IgD-negative memory B cell (primary cell): Measurements from ENCODE around the gene NR2F1. TPM values are rescaled to one million over a fixed set of nuclear protein-coding genes. Genes with fewer than 3 reads are reported as not detected.

Source experiments
- H3K27ac Mint-ChIP-seq, 3 donors: one replicate each; pipeline ENCODE4 v1.8.0; 2020 to 2022; ENCODE audit warnings: mild to moderate bottlenecking in 3 of 3, mixed read lengths in 3 of 3, moderate library complexity in 1 of 3
- H3K27me3 Mint-ChIP-seq: one replicate; pipeline ENCODE4 v1.8.0; 2021; ENCODE audit warnings: mixed read lengths
- H3K36me3 Mint-ChIP-seq: one replicate; pipeline ENCODE4 v1.8.0; 2020; ENCODE audit warnings: mild to moderate bottlenecking, mixed read lengths
- H3K4me1 Mint-ChIP-seq, 3 donors: one replicate each; pipeline ENCODE4 v1.8.0; 2020 to 2022; ENCODE audit warnings: mixed read lengths in 3 of 3, mild to moderate bottlenecking in 1 of 3
- H3K4me3 Mint-ChIP-seq, 4 donors: one replicate each; pipeline ENCODE4 v1.8.0; 2020 to 2022; ENCODE audit warnings: mild to moderate bottlenecking in 4 of 4, mixed read lengths in 4 of 4, moderate library complexity in 3 of 4
- H3K9me3 Mint-ChIP-seq, 3 donors: one replicate each; pipeline ENCODE4 v1.8.0; 2020 to 2021; ENCODE audit warnings: mixed read lengths in 3 of 3, mild to moderate bottlenecking in 1 of 3
- polyA plus RNA-seq: library from polyadenylated mRNA; unstranded; fragments of 300-500 nt; fragmentation: Illumina TruSeq; gene quantifications from one replicate; pipeline ENCODE4 v1.2.3, GENCODE V29; 2021

Gene NR2F1
- polyA plus RNA-seq, 1 donor from 2014 or later: not detected

DNA sequence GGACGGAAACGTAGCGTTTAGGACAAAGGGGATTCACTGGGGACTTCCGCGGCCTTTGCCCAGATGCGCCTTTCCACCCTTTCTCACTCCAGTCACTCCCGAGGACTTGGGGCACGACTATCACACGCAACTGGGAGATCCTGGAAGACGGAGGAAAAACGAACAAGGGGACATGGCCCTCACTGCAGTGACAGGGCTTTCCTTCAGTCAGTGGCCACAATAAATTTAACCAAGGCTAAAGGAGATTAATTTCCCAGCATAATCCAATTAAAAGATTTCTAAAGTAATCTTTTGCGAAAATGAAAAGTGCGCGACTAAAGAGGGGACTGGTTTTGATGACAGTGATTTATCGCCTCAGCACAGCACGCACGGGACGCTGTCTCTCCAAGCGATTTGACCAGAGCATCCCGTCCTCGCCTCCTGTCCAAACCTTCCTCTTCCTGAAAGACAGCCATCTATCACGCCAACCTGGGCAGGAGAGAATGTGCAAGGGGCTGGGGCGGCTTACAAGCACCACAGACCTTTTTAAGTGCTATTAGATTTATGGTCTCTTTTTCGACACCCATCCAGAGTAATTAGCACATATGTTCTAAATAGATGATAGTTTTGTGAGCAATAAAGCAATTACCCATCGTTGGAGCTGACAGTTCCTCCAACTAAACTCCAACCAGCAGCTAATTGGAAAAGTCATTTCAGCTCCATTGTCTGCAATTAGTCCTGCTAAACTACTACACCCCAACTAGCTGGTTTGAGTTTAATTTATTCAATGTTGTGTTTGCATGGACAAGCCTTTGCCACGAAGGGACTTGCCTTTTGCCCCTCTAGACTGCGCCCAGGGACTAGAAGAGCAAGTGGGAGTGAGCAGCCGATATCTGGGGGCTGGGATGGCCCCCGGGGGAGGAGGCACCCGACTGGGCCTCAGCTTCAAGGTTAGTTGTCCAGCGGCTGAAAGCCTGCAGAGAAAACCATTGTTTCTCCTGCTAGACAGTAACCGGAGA, 9.4 kb upstream of the NR2F1 start:
- peaks cover 0 to 11% (median 0%) of the 10 kb centered on the region in 3 donors for H3K9me3 Mint-ChIP-seq
- peaks cover 85% of the 10 kb centered on the region for H3K27me3 Mint-ChIP-seq
- peaks cover 9 to 18% (median 14%) of the 10 kb centered on the region in 3 donors for H3K4me1 Mint-ChIP-seq
- peak overlapping the region in 3 of 4 donors; percentile 42 to 85 (median 52) for H3K4me3 Mint-ChIP-seq
- peak overlapping the region; percentile 66 to 95 (median 87) for H3K27ac Mint-ChIP-seq
- H3K36me3 Mint-ChIP-seq: peaks cover 2% of the 10 kb centered on the region

GRCh38 chr5:93574491-93575305, 8.3 kb upstream of the NR2F1 start:
- Mint-ChIP-seq H3K27ac (peak overlapping the region in 2 of 3 donors; percentile 18 to 66), H3K9me3 (peaks cover 0 to 9% (median 0%) of the 10 kb centered on the region in 3 donors), H3K4me1 (peaks cover 7 to 18% (median 17%) of the 10 kb centered on the region in 3 donors), H3K36me3 (peaks cover 2% of the 10 kb centered on the region), H3K27me3 (peaks cover 82% of the 10 kb centered on the region), H3K4me3 (peak overlapping the region in 2 of 4 donors; percentile 42 to 45)

DNA sequence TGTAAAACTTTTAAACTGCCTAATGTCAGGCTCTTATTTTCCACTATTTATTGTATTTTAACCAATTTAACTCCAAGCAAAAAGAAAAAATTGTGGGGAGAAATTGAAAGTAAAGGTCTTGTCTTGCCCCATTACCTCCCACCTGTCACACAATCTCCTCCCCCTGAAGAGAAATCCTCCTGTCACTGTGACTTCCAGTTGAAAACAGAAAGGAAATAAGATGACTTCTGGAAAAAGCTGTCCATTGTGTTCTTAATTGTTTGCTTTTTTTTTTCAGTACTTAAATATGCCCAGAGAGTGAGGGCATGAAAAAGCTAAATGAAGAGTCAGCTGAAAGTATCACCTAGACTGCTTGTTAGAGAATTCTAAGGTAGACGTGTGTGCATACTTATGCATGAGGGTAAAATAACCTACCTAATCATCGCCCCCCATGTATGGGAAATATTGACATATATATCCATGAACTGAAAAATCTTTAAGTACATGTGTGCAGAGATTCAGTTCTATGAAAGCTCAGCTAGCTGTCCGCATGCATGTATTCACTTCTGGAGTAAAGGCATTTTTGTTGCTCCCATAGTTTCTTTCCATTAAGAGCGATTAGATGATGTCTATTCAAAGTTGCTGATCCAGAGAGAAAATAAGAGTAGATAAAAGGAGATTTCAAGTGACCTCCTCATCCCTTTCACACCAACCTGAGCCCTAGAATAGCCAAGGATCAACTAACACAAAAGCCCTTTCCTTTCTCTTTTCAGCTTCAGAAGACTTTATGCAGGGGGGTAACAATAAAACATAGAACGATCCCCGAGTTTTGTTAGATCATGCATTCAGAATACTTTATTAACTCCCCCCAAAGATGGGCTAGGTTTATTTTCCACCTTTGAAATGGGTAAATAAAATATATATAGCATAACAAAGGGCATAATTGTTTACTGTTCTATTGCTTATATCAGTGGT, 7.3 kb upstream of the NR2F1 start:
- peaks cover 0 to 9% (median 0%) of the 10 kb centered on the region in 3 donors for H3K9me3 Mint-ChIP-seq
- H3K36me3 Mint-ChIP-seq: peaks cover 2% of the 10 kb centered on the region
- H3K27me3 Mint-ChIP-seq: peaks cover 84% of the 10 kb centered on the region
- peak overlapping the region in 1 of 4 donors; percentile 52 for H3K4me3 Mint-ChIP-seq
- H3K27ac Mint-ChIP-seq: peak overlapping the region in 1 of 3 donors; percentile 66
- H3K4me1 Mint-ChIP-seq: peaks cover 5 to 23% (median 20%) of the 10 kb centered on the region in 3 donors

- peaks cover 2% of the 10 kb centered on the region for H3K36me3 Mint-ChIP-seq
- peaks cover 7 to 24% (median 20%) of the 10 kb centered on the region in 3 donors for H3K4me1 Mint-ChIP-seq
- peaks cover 75% of the 10 kb centered on the region for H3K27me3 Mint-ChIP-seq
- peak overlapping the region in 1 of 4 donors; percentile 54 for H3K4me3 Mint-ChIP-seq
- H3K27ac Mint-ChIP-seq: peak overlapping the region in 2 of 3 donors; percentile 54 to 66
- H3K9me3 Mint-ChIP-seq: peaks cover 0 to 8% (median 0%) of the 10 kb centered on the region in 3 donors
Measured at GRCh38 chr5:93576994-93577853, 5.8 kb upstream of the NR2F1 start.

- Mint-ChIP-seq H3K4me3 (peak overlapping the region; percentile 24 to 54 (median 38)), H3K27ac (peak overlapping the region in 2 of 3 donors; percentile 33 to 80), H3K36me3 (peaks cover 2% of the 10 kb centered on the region), H3K4me1 (peaks cover 6 to 24% (median 20%) of the 10 kb centered on the region in 3 donors), H3K9me3 (peaks cover 0 to 8% (median 0%) of the 10 kb centered on the region in 3 donors), H3K27me3 (peaks cover 67% of the 10 kb centered on the region)
Measured at GRCh38 chr5:93577854-93578812, 4.9 kb upstream of the NR2F1 start.

DNA sequence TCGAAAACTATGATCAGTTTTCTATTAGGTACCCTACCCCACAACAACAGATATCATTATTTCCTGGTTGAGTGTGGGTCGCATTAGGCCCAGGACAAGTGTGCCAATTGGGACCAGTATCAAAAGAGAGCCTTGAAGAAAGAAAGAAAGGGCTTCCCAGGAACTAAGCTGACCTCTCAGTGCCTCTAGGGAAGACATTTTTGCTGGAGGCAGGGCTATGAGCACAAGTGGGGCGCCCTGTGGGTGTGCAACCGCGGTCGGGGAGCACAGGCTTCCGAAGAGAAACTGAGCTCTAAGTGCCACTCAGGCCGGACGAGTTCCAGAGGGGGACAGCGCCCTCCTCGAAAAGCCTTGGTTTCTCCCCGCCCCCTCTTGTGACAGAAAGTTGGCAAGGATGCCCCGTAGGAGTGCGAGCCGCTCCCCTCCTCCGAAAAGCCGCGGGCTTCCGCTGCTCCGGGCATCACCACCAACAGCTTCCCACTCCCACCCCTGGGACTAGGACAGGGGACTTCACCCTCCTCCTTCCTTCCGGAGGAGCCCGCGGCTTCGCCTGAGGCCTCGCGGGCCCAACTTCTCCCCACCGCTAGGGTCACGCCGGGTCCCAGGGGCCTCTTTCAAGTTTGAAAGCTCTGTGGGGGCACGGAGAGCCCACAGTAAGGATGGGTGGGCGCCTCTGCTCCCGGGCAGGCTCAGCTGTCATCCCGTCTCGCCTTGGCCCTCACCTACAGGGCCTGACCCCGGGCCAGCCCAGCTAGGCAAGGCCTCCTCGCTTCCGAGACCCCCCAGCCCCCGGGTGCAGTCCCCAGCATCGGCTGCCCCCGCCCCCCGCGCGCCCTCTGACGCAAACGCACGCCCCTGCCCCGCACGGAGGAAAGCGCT, 4.0 kb upstream of the NR2F1 start:
- peaks cover 9 to 29% (median 24%) of the 10 kb centered on the region in 3 donors for H3K4me1 Mint-ChIP-seq
- H3K4me3 Mint-ChIP-seq: peak overlapping the region in 3 of 4 donors; percentile 14 to 51 (median 30)
- peaks cover 63% of the 10 kb centered on the region for H3K27me3 Mint-ChIP-seq
- peaks cover 2% of the 10 kb centered on the region for H3K36me3 Mint-ChIP-seq
- peak overlapping the region; percentile 33 to 80 (median 59) for H3K27ac Mint-ChIP-seq
- peaks cover 0 to 8% (median 0%) of the 10 kb centered on the region in 3 donors for H3K9me3 Mint-ChIP-seq

GRCh38 chr5:93579692-93580062, 3.3 kb upstream of the NR2F1 start:
- H3K27ac Mint-ChIP-seq: no peak overlapping the region
- H3K27me3 Mint-ChIP-seq: peaks cover 58% of the 10 kb centered on the region
- peaks cover 0 to 6% (median 0%) of the 10 kb centered on the region in 3 donors for H3K9me3 Mint-ChIP-seq
- H3K4me1 Mint-ChIP-seq: peaks cover 9 to 29% (median 24%) of the 10 kb centered on the region in 3 donors
- peaks cover 2% of the 10 kb centered on the region for H3K36me3 Mint-ChIP-seq
- peak overlapping the region in 2 of 4 donors; percentile 39 to 86 for H3K4me3 Mint-ChIP-seq

DNA sequence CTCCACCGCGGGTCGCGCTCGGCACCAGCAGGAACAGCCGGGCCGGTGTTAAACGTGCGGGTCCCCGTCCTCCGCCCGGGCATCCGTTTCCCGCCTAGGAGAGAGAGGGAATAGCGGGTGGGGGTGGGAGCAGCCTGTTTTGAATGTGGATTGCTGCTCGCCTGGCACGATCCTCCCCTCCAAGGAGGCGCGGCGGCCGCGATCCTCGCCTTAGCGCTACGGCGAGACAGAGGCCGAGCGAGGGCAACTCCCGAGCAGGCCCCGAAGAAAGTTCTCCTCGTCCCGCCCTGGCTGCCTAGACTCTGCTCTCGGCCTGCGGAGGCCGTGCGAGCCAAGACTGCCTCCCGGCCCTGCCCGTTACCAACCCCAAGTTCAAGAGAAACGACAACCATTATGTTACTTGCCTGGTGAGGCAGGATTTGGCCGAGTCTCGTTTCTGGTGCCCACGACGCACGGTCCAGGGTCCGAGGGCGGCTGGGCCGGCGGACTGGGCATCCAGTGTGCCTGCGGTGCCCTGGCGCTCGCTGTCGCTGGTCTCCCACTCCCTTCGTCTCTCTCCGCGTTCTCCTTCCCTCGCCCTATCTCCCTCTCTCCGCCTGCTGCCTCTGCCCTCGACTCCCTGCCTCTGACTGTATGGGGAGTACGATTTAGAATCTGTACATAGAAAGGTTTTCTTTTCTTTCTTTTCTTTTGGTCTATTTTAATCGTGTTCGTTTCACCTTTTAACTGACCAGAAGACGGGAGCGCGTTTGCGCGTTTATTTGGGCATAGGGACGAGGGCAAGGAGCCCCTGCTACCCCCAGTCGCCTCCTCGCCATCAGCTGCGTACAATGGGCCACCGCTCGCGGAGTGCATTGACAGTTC, 2.7 kb upstream of the NR2F1 start:
- Mint-ChIP-seq H3K27me3 (peaks cover 55% of the 10 kb centered on the region), H3K9me3 (peaks cover 0 to 5% (median 0%) of the 10 kb centered on the region in 3 donors), H3K4me3 (peak overlapping the region; percentile 76 to 88 (median 84)), H3K27ac (peak overlapping the region in 2 of 3 donors; percentile 76 to 83), H3K4me1 (peaks cover 9 to 27% (median 24%) of the 10 kb centered on the region in 3 donors), H3K36me3 (peaks cover 2% of the 10 kb centered on the region)

DNA sequence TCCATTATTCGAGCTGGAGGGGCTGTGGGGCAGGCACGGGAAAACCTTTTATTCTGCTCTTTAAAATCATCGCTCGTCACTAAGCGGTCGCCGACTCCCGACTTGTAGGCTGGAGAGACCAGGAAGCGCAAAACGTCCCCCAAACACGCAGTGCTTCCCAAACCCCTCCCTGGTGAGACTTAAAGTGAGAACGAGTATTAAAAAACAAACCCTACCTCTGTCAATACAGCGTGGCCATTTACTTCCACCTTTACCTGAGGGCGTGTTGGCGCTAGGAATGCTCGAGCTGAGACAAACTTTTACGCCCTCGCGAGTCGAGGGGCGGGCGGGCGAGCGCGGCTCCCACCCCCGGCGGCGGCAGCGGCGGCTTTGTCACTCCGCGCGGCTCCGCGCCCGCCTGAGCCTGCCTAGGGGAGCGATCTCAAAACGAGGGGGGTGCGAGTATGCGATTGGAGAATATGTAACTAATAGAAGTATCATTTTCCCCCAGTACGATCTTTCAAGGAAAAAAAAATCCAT, 2.0 kb upstream of the NR2F1 start, which contains the start of gene NR2F1-AS1:
Gene NR2F1-AS1, minus strand, starts transcription at position 293 of the 519 bp plus-strand sequence.
- peaks cover 2% of the 10 kb centered on the region for H3K36me3 Mint-ChIP-seq
- H3K9me3 Mint-ChIP-seq: peaks cover 0 to 8% (median 0%) of the 10 kb centered on the region in 3 donors
- H3K4me3 Mint-ChIP-seq: peak within 1 kb of the TSS; percentile 76 to 88 (median 84)
- H3K27ac Mint-ChIP-seq: peak within 1 kb of the TSS in 2 of 3 donors; percentile 76 to 83
- peaks cover 54% of the 10 kb centered on the region for H3K27me3 Mint-ChIP-seq
- H3K4me1 Mint-ChIP-seq: peaks cover 11 to 26% (median 24%) of the 10 kb centered on the region in 3 donors

DNA sequence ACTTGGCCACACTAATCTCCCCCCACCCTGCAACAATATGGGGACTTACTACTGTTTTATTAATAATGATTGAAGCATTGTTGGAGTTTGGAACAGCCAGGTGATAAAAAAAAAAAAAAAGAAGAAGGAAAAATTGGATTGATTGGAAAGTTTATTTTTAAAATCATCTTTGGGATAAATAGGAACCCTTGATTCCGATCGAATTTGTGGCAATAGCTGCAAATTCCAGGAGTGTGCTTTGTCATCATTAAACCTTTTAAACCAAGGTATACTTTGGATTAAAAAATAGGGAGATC, 907 bp upstream of the NR2F1 start:
- H3K27ac Mint-ChIP-seq: no peak overlapping the region
- peaks cover 0 to 11% (median 0%) of the 10 kb centered on the region in 3 donors for H3K9me3 Mint-ChIP-seq
- peaks cover 49% of the 10 kb centered on the region for H3K27me3 Mint-ChIP-seq
- H3K4me3 Mint-ChIP-seq: no peak overlapping the region
- H3K36me3 Mint-ChIP-seq: peaks cover 2% of the 10 kb centered on the region
- peaks cover 13 to 26% (median 22%) of the 10 kb centered on the region in 3 donors for H3K4me1 Mint-ChIP-seq
